Stimulated activated CD8-positive, alpha-beta memory T cell treated with anti-CD3 and anti-CD28 coated beads, Interleukin-7, amount 100 ng/mL, for 48 hours (primary cell): Measurements from ENCODE around the gene NPBWR2.

Experiments
- DNase-seq, 2 donors: peaks; one replicate each; pipeline ENCODE4 v3.0.0-alpha.2; 2020; ENCODE audit warnings: low read depth in 1 of 2; ENCODE audit errors: extremely low read depth in 1 of 2

The NPBWR2 gene

GRCh38 chr20:64105846-64106434, 1.4 kb downstream of the NPBWR2 start:
- no peak for DNase-seq

GRCh38 chr20:64104667-64105451, 2.5 kb downstream of the NPBWR2 start:
- DNase-seq: no peak

- DNase-seq: no peak
Measured at GRCh38 chr20:64103871-64104666, 3.3 kb downstream of the NPBWR2 start.

- no peak for DNase-seq
Measured at GRCh38 chr20:64102647-64103354, 4.6 kb downstream of the NPBWR2 start.

GRCh38 chr20:64101731-64102621, 5.4 kb downstream of the NPBWR2 start:
- DNase-seq: peak in 1 of 2 donors; percentile 32

GRCh38 chr20:64100946-64101688, 6.2 kb downstream of the NPBWR2 start:
- DNase-seq: no peak

- no peak for DNase-seq
Measured at GRCh38 chr20:64100566-64100888, 6.8 kb downstream of the NPBWR2 start.

GRCh38 chr20:64099880-64100565, 7.3 kb downstream of the NPBWR2 start:
- no peak for DNase-seq

GRCh38 chr20:64099086-64099786, 8.1 kb downstream of the NPBWR2 start:
- no peak for DNase-seq

- DNase-seq: no peak
Measured at GRCh38 chr20:64098471-64099013, 8.8 kb downstream of the NPBWR2 start.

GRCh38 chr20:64096535-64096934, 10.8 kb downstream of the NPBWR2 start:
- DNase-seq: no peak

GRCh38 chr20:64095927-64096326, 11.4 kb downstream of the NPBWR2 start:
- DNase-seq: no peak

- no peak for DNase-seq
Measured at GRCh38 chr20:64095455-64095854, 11.9 kb downstream of the NPBWR2 start.

GRCh38 chr20:64093013-64093503, 14.3 kb downstream of the NPBWR2 start:
- DNase-seq: no peak

GRCh38 chr20:64092258-64093012, 14.9 kb downstream of the NPBWR2 start:
- no peak for DNase-seq

GRCh38 chr20:64091770-64092169, 15.6 kb downstream of the NPBWR2 start:
- DNase-seq: no peak

- no peak for DNase-seq
Measured at GRCh38 chr20:64091340-64091739, 16.0 kb downstream of the NPBWR2 start.
